ENCODE data around the gene ZNF121.

The ZNF121 gene

DNA sequence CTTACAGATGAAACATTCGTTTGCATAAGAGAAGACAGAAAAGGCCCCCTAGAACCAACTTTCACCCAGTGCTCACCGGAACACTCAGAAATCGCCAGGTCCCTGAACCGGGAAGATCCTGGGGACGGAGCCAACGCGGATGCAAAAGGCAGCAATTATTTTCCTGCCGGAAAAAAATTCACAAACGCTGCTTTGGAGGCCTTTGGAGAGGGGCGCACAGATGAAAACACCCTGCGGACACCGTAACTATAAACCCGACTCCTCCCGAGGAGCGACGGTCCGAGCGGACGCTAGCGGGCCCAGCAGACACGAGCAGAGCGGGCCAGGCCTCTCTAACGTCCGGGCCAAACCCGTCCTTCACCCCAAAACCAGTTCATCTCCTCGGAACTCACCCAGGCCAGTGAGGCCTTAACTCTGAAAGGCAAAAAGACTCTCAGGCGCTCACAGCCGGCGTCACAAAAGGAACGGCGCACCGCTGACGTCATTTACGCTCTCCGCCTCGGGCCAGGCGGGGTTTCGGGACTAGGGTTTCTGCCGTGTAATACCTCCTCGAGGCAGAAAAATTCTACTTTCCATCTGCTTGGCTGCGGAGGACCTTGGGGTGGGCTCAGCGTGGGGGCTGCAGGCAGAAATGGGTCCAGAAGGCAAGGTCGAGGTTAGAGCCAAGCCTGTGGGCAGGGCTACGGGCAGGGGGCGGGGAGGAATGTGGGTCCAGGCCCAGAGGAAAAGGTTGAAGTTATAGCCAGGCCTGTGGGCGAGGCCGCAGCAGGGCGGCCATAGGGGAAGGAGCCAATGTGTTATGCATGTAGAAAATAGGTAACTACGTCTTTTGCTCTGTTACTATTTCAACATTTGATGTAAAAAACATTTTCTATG is 45.9 kb downstream of the ZNF121 start, which contains the start of gene ZNF426:
Gene ZNF426 (minus strand): TSS at position 463 of the 876 bp plus-strand sequence. CDS start 2,413 bp downstream, outside the sequence.
- TF ChIP-seq, protein P1, sequence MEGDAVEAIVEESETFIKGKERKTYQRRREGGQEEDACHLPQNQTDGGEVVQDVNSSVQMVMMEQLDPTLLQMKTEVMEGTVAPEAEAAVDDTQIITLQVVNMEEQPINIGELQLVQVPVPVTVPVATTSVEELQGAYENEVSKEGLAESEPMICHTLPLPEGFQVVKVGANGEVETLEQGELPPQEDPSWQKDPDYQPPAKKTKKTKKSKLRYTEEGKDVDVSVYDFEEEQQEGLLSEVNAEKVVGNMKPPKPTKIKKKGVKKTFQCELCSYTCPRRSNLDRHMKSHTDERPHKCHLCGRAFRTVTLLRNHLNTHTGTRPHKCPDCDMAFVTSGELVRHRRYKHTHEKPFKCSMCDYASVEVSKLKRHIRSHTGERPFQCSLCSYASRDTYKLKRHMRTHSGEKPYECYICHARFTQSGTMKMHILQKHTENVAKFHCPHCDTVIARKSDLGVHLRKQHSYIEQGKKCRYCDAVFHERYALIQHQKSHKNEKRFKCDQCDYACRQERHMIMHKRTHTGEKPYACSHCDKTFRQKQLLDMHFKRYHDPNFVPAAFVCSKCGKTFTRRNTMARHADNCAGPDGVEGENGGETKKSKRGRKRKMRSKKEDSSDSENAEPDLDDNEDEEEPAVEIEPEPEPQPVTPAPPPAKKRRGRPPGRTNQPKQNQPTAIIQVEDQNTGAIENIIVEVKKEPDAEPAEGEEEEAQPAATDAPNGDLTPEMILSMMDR (conservative IDR thresholded peaks at IDR 0.05; ENCODE audit: low read depth) = no peak
- CTCF ChIA-PET = interaction anchor here (0.5 kb wide), 1 partner anchor 62 kb away, joined by 3 read pairs; no protein-coding TSS in a partner anchor
- POLR2A ChIA-PET (ENCODE audit: low non-redundant PET) = no interaction called here
- DNase-seq (ENCODE audit: low spot score) = peak; percentile 89
- H3K27ac ChIP-seq = peak within 1 kb of the TSS; percentile 89

DNA sequence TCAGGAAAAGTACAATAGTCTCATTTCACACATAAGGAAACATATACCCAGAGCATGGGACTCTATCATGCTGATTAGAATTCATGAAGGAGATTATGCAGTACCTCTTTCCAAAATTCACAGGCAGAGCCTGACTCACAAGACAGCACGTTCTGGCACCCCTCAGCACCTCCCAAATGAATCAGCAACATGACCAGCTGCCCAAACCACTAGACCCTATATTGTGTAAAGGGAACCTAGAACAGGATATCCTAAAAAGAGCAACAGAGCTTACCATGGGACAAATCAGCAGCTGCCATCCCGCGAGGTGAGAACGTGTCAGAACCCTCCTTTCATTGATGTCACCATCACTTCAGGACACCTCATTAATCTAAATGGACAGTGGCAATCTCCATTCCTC is 48.4 kb downstream of the ZNF121 start:
- CTCF ChIA-PET = no interaction called here

DNA sequence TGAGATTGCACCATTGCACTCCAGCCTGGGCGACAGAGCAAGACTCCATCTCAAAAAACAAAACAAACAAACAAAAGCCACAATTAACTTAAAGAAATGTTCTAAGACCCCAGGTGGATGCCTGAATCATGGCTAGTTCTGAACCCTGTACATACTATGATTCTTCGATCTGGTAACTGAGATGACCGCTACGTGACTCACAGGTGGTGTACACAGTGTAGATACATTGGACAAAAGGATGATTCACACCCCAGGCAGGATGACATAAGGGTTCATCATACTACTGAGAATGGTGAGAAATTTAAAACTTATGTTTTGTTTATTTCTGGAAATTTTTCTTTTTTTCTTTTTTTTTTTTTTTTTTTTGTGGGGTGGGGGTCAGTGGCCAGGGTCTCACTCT is 52.4 kb downstream of the ZNF121 start:
- peak; percentile 78 for DNase-seq (ENCODE audit: low spot score)
- POLR2A ChIA-PET (ENCODE audit: low non-redundant PET) = no interaction called here
- TF ChIP-seq, protein P1 (conservative IDR thresholded peaks at IDR 0.05; ENCODE audit: low read depth) = no peak
- CTCF ChIA-PET = no interaction called here
- no peak overlapping the region for H3K27ac ChIP-seq

More for the DNA sequence above, 48.4 kb downstream of the ZNF121 start:
- POLR2A ChIA-PET (ENCODE audit: low non-redundant PET) = no interaction called here
- TF ChIP-seq, protein P1 (conservative IDR thresholded peaks at IDR 0.05; ENCODE audit: low read depth) = no peak
- H3K27ac ChIP-seq = no peak overlapping the region
- DNase-seq (ENCODE audit: low spot score) = no peak

GRCh38 chr19:9528757-9529336 is 55.5 kb downstream of the ZNF121 start:
- TF ChIP-seq, protein P1 (conservative IDR thresholded peaks at IDR 0.05; ENCODE audit: low read depth) = no peak
- CTCF ChIA-PET = no interaction called here
- POLR2A ChIA-PET (ENCODE audit: low non-redundant PET) = no interaction called here
- no peak overlapping the region for H3K27ac ChIP-seq
- DNase-seq (ENCODE audit: low spot score) = no peak

- H3K27ac ChIP-seq = no peak overlapping the region
- no peak for DNase-seq (ENCODE audit: low spot score)
- POLR2A ChIA-PET (ENCODE audit: low non-redundant PET) = no interaction called here
- CTCF ChIA-PET = interaction anchor here (0.6 kb wide), 1 partner anchor 27 kb away, joined by 6 read pairs; no protein-coding TSS in a partner anchor
- TF ChIP-seq, protein P1 (conservative IDR thresholded peaks at IDR 0.05; ENCODE audit: low read depth) = no peak
These were observed 60.3 kb downstream of the ZNF121 start for GRCh38 chr19:9523885-9524474.

Data from RWPE1 (cell line).